ENCODE results near the gene CDK12.

DNA sequence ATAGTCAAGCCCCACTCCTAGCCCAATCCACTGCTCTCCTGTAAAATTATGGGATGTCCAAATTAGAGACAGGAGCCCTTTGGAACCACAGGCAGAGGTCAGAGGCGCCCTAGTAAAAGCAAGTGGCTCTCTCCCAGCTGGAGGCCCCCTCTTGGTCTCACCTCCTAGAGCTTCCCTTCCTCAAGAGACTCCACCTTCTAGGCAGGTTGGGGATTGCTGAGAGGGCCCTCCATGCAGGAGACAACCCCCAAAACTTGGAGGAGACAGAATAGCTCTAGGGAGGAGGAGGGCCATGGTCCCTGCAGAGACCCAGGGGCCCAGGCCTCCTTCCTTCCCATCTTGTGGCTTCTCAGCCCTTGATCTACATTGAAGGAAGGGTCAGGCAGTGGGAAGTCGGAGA is 117.0 kb downstream of the CDK12 start:
- TF ChIP-seq, protein P1, sequence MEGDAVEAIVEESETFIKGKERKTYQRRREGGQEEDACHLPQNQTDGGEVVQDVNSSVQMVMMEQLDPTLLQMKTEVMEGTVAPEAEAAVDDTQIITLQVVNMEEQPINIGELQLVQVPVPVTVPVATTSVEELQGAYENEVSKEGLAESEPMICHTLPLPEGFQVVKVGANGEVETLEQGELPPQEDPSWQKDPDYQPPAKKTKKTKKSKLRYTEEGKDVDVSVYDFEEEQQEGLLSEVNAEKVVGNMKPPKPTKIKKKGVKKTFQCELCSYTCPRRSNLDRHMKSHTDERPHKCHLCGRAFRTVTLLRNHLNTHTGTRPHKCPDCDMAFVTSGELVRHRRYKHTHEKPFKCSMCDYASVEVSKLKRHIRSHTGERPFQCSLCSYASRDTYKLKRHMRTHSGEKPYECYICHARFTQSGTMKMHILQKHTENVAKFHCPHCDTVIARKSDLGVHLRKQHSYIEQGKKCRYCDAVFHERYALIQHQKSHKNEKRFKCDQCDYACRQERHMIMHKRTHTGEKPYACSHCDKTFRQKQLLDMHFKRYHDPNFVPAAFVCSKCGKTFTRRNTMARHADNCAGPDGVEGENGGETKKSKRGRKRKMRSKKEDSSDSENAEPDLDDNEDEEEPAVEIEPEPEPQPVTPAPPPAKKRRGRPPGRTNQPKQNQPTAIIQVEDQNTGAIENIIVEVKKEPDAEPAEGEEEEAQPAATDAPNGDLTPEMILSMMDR (IDR thresholded peaks at IDR 0.05; ENCODE audit: low read depth, low read length, poor library complexity, severe bottlenecking), result no peak
- no peak for TF ChIP-seq EZH2phosphoT487 (IDR thresholded peaks at IDR 0.05; ENCODE audit: borderline replicate concordance, low read length)
